GM19238 (cell line): ENCODE measurements around the gene YAE1.

Experiments used
- DNase-seq: peaks from one replicate; pipeline ENCODE4 v3.0.0; 2011; ENCODE audit warnings: low spot score; ENCODE audit not compliant: insufficient read length

YAE1 gene

GRCh38 chr7:39606941-39607340, 40.7 kb downstream of the YAE1 start:
- no peak for DNase-seq

GRCh38 chr7:39607865-39608264, 41.7 kb downstream of the YAE1 start:
- no peak for DNase-seq

GRCh38 chr7:39608278-39608677, 42.1 kb downstream of the YAE1 start:
- no peak for DNase-seq

- DNase-seq = peak; percentile 3
These were observed 43.1 kb downstream of the YAE1 start for GRCh38 chr7:39609113-39609934.

GRCh38 chr7:39609935-39610263, 43.7 kb downstream of the YAE1 start:
- no peak for DNase-seq

GRCh38 chr7:39613577-39613976, 47.4 kb downstream of the YAE1 start:
- no peak for DNase-seq

GRCh38 chr7:39614299-39614698, 48.1 kb downstream of the YAE1 start:
- DNase-seq = no peak

- DNase-seq = no peak
These were observed 49.3 kb downstream of the YAE1 start for GRCh38 chr7:39615350-39615975.

GRCh38 chr7:39616138-39616537, 49.9 kb downstream of the YAE1 start:
- DNase-seq = no peak

- DNase-seq = no peak
These were observed 50.8 kb downstream of the YAE1 start for GRCh38 chr7:39617005-39617404.

GRCh38 chr7:39618868-39619267, 52.7 kb downstream of the YAE1 start:
- DNase-seq = no peak

GRCh38 chr7:39620486-39620885, 54.3 kb downstream of the YAE1 start:
- no peak for DNase-seq

- DNase-seq = no peak
These were observed 55.1 kb downstream of the YAE1 start for GRCh38 chr7:39621261-39621660.

GRCh38 chr7:39621784-39622411, 55.7 kb downstream of the YAE1 start:
- no peak for DNase-seq
